ENCODE data around the gene PPP1R7. TPM values are rescaled to one million over a fixed set of nuclear protein-coding genes. Genes with fewer than 3 reads are reported as not detected.

PPP1R7 gene
- total RNA-seq, 6 donors from 2014 or later, result 38.8 to 76.1 (median 57.7) TPM

DNA sequence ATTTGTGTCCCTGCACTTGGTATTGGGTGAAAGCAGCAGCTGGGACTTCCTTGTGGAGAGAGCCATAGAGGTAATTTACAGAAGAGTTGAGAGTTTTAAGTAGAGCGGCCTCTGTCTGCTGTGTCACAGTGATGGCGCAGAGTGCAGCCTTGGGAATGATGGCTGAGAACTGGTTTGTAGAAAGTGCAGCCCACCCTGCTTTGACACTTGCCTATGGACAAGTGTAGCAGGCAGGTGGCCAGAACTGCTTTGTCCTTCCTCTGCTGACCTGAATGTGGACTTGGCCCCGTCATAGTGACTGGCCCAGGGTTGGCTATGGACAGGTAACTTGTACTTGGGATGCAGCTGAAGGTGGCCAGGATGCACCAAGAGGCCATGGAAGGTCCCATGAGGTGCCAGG lies 31.9 kb downstream of the PPP1R7 start:
- TF ChIP-seq POLR2AphosphoS5 (IDR thresholded peaks at IDR 0.05) (no peak), CTCF (IDR thresholded peaks at IDR 0.05) (no peak), EP300 (IDR thresholded peaks at IDR 0.05) (no peak), POLR2A (IDR thresholded peaks at IDR 0.05) (no peak)
- DNase-seq (no peak), ATAC-seq (ENCODE audit: low FRiP score in 2 of 2) (no peak)
- 97 to 100% methylated on average over 2 to 3 of the region's 3 CpGs for WGBS, 2 donors
- Histone ChIP-seq H3K27ac (no peak overlapping the region), H3K4me1 (no peaks in the 10 kb centered on the region), H3K9me3 (no peaks in the 10 kb centered on the region), H3K36me3 (peaks cover 0 to 52% (median 32%) of the 10 kb centered on the region in 4 donors), H3K4me3 (no peak overlapping the region), H3K27me3 (no peaks in the 10 kb centered on the region)

GRCh38 chr2:241182531-241183133 lies 32.4 kb downstream of the PPP1R7 start:
- WGBS, 2 donors, result 94% methylated on average over 28 of the region's 28 CpGs
- Histone ChIP-seq H3K36me3 (peaks cover 0 to 50% (median 30%) of the 10 kb centered on the region in 4 donors), H3K4me1 (no peaks in the 10 kb centered on the region), H3K27ac (no peak overlapping the region), H3K27me3 (no peaks in the 10 kb centered on the region), H3K9me3 (no peaks in the 10 kb centered on the region), H3K4me3 (no peak overlapping the region)
- TF ChIP-seq EP300 (IDR thresholded peaks at IDR 0.05) (no peak), POLR2A (IDR thresholded peaks at IDR 0.05) (no peak), POLR2AphosphoS5 (IDR thresholded peaks at IDR 0.05) (no peak), CTCF (IDR thresholded peaks at IDR 0.05) (no peak)
- DNase-seq, result no peak
- no peak for ATAC-seq (ENCODE audit: low FRiP score in 2 of 2)

DNA sequence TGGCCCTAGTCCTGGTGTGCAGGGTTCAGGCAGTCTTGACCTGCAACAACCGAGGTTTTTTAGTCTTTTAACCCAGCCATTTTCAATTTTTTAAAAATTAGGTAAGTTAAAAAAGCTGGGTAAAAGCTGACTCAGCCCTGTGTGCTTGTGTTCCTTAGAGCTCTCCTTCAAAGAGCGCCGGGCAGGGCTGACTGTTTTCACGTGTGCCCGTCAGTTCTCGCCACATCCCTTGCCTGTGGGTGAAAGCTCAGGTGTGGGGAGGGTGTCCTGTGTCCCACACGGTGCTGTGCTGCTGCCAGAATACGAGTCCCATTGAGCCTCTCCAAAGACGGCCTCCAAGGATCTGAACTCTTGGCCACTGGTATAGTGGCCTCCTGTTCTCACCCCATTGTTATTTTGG lies 33.0 kb downstream of the PPP1R7 start:
- Histone ChIP-seq H3K36me3 (peaks cover 0 to 44% (median 25%) of the 10 kb centered on the region in 4 donors), H3K27ac (no peak overlapping the region), H3K4me1 (no peaks in the 10 kb centered on the region), H3K9me3 (no peaks in the 10 kb centered on the region), H3K27me3 (no peaks in the 10 kb centered on the region), H3K4me3 (no peak overlapping the region)
- ATAC-seq (ENCODE audit: low FRiP score in 2 of 2) (no peak), DNase-seq (no peak)
- TF ChIP-seq POLR2A (IDR thresholded peaks at IDR 0.05) (no peak), EP300 (IDR thresholded peaks at IDR 0.05) (no peak)
- WGBS, 2 donors, result 84 to 94% methylated on average over 9 of the region's 9 CpGs

- no peak overlapping the region for H3K27ac ChIP-seq
- H3K4me1 ChIP-seq, result no peaks in the 10 kb centered on the region
- H3K9me3 ChIP-seq, result no peaks in the 10 kb centered on the region
- no peaks in the 10 kb centered on the region for H3K27me3 ChIP-seq
- peaks cover 0 to 33% (median 15%) of the 10 kb centered on the region in 4 donors for H3K36me3 ChIP-seq
- 80 to 88% methylated on average over 9 of the region's 9 CpGs for WGBS, 2 donors
- no peak for ATAC-seq (ENCODE audit: low FRiP score in 2 of 2)
- TF ChIP-seq POLR2AphosphoS5 (IDR thresholded peaks at IDR 0.05), result no peak
- no peak for TF ChIP-seq EP300 (IDR thresholded peaks at IDR 0.05)
- no peak for TF ChIP-seq CTCF (IDR thresholded peaks at IDR 0.05)
- no peak for TF ChIP-seq POLR2A (IDR thresholded peaks at IDR 0.05)
- H3K4me3 ChIP-seq, result no peak overlapping the region
- DNase-seq, result no peak
Observed at GRCh38 chr2:241184901-241185300, 34.6 kb downstream of the PPP1R7 start.

DNA sequence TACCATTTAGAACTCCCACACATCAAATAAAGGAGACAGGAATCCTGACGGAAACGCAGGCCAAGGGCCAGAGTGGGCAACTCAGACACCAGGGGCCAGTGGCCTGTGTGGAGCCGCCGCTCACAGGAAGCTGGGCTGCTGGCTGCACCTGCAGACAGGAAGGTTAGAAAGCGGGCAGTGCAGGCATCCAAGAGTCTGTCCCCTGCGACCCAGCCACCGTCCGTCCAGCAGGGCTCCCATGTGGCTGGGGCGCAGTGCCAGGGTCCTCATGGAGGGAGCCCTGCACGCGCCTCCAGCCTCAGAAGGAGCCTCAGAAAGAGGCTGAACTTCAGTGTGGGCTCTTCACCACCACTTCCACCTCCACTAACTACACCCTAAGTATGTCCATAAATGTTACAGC lies 35.7 kb downstream of the PPP1R7 start:
- 79 to 86% methylated on average over 4 to 11 of the region's 11 CpGs for WGBS, 2 donors
- Histone ChIP-seq H3K9me3 (no peaks in the 10 kb centered on the region), H3K36me3 (peaks cover 0 to 28% (median 15%) of the 10 kb centered on the region in 4 donors), H3K4me1 (no peaks in the 10 kb centered on the region), H3K4me3 (no peak overlapping the region), H3K27ac (no peak overlapping the region), H3K27me3 (no peaks in the 10 kb centered on the region)
- TF ChIP-seq POLR2A (IDR thresholded peaks at IDR 0.05) (no peak), POLR2AphosphoS5 (IDR thresholded peaks at IDR 0.05) (no peak), CTCF (IDR thresholded peaks at IDR 0.05) (no peak), EP300 (IDR thresholded peaks at IDR 0.05) (no peak)
- ATAC-seq (ENCODE audit: low FRiP score in 2 of 2) (no peak), DNase-seq (peak in 1 of 2 donors; percentile 66)
